Stimulated activated CD8-positive, alpha-beta memory T cell treated with anti-CD3 and anti-CD28 coated beads, Interleukin-7, amount 100 ng/mL, for 24 hours (primary cell): ENCODE measurements around the gene RAI1.

Source experiments
- DNase-seq: peaks from one replicate; pipeline ENCODE4 v3.0.0-alpha.2; 2020; ENCODE audit warnings: low read depth

RAI1 gene

GRCh38 chr17:17786998-17787397 lies 105.7 kb downstream of the RAI1 start:
- no peak for DNase-seq

- no peak for DNase-seq
These were observed 106.3 kb downstream of the RAI1 start for GRCh38 chr17:17787568-17787967.

DNA sequence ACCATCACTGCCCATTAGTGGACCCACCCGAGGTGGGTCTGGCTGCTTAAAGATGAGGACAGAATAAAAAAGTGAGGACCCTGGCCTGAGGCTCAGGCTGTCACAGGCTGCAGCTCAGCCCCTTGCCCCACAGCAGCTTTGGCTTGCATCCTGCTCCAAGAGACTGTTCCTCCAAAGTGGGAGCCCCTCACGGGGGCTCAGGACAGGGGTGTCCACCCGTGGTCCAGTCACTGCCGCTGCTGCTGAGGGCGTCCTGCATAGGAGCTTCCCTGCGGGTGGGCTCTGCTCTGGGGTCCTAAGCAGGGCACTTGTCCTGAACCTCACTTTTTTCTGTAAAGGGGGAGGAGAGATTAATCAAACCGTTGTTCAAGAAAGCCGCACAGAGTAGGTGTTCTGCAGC lies 107.7 kb downstream of the RAI1 start:
- no peak for DNase-seq

DNA sequence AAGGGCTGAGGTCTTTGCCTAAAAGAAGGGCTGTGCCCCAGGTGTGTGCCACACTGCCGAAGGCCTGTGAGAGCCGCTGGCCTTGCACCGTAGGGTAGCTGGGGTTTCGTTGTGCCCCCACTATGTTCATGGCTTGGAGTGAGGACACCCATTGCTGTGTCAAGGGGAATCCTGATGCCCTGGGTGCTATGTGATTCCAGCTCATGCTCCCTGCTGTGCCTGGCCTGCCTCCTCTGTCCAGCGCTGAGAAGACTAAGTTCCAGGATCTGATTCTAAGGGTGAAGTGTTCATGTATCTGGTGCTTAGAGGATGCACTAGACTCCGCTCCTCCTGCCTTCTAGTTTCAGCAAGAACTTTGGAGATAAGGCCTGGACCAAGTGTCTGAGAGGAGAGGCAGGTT lies 108.2 kb downstream of the RAI1 start:
- no peak for DNase-seq

- DNase-seq, result no peak
These were observed 108.8 kb downstream of the RAI1 start for GRCh38 chr17:17789828-17790636.

GRCh38 chr17:17790637-17791464 lies 109.6 kb downstream of the RAI1 start:
- no peak for DNase-seq

DNA sequence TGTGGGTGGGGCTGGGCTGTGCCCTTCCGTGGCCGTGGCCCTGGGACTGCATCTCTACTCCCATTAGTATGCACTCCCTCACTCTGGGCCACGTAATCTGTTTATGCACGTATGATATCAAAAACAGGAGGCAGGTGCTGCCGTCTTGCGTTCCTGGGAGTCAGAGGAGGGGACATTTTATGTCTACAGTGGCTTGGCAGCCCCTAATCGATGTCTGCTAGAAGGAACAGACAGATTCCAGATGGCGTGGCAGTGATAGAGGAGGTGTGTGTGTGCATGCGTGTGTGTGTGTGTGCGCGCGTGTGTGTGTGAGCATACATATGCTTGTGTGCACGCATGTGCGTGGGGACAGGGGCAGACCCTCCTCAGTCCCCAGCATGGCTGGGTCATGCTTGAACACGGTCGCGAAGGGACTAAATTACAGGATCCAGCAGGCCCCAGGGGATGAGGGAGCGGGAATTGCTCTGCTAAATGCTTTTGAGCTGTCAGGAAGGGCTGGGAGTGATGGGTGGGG lies 110.8 kb downstream of the RAI1 start:
- no peak for DNase-seq

DNA sequence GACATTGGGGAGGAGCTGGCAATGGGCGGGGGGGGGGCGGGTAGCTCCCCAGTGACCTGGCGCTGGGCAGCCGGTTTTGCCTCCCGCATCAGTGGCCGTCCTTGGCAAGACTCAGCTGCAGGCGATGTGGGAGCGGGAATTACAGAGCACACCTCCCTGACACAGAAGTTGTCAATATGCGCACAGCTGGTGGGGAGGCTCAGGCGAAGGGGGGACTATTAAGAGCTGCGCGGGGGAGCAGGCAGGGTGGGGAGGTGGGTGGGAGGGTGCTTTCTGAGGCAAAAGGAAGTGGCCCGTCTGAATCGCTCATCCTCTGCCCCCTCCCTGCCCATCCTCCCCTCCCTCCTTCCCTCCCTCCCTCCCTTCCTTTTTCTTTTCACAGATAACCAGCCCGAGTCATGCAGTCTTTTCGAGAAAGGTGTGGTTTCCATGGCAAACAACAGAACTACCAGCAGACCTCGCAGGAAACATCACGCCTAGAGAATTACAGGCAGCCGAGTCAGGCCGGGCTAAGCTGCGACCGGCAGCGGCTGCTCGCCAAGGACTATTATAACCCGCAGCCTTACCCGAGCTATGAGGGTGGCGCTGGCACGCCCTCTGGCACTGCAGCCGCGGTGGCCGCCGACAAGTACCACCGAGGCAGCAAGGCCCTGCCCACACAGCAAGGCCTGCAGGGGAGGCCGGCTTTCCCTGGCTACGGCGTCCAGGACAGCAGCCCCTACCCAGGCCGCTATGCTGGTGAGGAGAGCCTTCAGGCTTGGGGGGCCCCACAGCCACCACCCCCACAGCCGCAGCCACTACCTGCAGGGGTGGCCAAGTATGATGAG lies 111.5 kb downstream of the RAI1 start:
- DNase-seq, result no peak

- no peak for DNase-seq
These were observed 112.3 kb downstream of the RAI1 start for GRCh38 chr17:17793378-17794214.

GRCh38 chr17:17794382-17794781 lies 113.1 kb downstream of the RAI1 start:
- no peak for DNase-seq

GRCh38 chr17:17795296-17795695 lies 114.0 kb downstream of the RAI1 start:
- no peak for DNase-seq

DNA sequence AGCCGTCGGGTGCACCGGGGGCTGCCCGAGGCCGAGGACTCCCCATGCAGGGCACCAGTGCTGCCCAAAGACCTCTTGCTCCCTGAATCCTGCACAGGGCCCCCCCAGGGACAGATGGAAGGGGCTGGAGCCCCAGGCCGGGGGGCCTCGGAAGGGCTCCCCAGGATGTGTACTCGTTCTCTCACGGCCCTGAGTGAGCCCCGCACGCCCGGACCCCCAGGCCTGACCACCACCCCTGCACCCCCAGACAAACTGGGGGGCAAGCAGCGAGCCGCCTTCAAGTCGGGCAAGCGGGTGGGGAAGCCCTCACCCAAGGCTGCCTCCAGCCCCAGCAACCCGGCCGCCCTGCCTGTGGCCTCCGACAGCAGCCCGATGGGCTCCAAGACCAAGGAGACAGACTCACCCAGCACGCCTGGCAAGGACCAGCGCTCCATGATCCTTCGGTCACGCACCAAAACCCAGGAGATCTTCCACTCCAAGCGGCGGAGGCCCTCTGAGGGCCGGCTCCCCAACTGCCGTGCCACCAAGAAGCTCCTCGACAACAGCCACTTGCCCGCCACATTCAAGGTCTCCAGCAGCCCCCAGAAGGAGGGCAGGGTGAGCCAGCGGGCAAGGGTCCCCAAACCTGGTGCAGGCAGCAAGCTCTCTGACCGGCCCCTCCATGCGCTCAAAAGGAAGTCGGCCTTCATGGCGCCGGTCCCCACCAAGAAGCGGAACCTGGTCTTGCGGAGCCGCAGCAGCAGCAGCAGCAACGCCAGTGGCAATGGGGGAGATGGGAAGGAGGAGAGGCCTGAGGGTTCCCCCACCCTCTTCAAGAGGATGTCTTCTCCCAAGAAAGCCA lies 114.9 kb downstream of the RAI1 start:
- no peak for DNase-seq

DNA sequence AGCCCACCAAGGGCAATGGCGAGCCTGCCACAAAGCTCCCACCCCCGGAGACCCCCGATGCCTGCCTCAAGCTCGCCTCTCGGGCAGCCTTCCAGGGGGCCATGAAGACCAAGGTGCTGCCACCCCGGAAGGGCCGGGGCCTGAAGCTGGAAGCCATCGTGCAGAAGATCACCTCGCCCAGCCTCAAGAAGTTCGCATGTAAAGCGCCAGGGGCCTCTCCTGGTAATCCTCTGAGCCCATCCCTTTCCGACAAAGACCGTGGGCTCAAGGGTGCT lies 115.5 kb downstream of the RAI1 start:
- DNase-seq, result no peak

DNA sequence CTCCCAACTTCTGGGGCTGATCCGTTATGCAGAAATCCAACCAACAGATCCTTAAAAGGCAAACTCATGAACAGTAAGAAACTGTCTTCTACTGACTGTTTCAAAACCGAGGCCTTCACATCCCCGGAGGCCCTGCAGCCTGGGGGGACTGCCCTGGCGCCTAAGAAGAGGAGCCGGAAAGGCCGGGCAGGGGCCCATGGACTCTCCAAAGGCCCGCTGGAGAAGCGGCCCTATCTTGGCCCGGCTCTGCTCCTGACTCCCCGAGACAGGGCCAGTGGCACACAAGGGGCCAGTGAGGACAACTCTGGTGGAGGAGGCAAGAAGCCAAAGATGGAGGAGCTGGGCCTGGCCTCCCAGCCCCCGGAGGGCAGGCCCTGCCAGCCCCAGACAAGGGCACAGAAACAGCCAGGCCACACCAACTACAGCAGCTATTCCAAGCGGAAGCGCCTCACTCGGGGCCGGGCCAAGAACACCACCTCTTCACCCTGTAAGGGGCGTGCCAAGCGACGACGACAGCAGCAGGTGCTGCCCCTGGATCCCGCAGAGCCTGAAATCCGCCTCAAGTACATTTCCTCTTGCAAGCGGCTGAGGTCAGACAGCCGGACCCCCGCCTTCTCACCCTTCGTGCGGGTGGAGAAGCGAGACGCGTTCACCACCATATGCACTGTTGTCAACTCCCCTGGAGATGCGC lies 116.0 kb downstream of the RAI1 start:
- DNase-seq, result no peak

GRCh38 chr17:17798010-17798556 lies 116.8 kb downstream of the RAI1 start:
- DNase-seq, result no peak

- DNase-seq, result no peak
These were observed 117.5 kb downstream of the RAI1 start for GRCh38 chr17:17798573-17799255.

GRCh38 chr17:17800504-17801021 lies 119.3 kb downstream of the RAI1 start:
- DNase-seq, result no peak

DNA sequence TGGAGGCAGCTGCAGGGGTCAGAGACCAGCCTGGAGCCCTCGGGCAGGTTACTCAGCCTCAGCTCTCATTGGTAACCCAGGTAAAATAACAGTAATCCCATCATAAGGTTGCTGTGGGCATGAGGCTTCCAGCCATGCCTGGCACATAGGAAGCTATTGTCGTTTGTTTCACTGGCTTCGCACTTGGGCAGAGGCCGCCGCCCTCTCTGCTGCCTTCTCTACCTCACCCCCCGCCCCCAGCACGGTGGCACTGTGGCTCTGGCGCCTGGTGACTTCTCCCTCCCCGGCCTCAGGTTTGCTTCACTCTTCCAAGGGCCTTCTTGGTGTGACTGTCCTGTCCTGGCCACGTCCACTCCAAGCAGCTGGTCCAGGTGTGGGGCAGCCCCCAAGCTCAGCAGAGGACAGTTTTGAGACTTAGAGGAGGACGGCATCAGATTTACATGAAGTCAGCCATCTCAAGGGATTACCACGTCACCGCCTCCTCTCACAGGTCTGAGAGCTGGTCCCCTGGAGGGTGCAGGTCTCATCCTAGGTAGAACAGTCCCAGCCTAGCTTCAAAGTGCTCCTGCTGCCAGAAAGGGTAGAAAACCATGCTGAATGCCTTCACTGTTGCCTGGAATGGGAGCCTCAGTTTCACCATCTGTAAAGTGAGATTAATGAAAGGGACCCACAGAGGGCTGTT lies 120.7 kb downstream of the RAI1 start:
- DNase-seq, result no peak
